Gastroesophageal sphincter (tissue), 3 donors: ENCODE results near the gene LRIG3.

Experiments used
- EP300 ChIP-seq: sonication (generic); formaldehyde crosslinking; IDR thresholded peaks from one replicate; pipeline ENCODE4 v1.6.1; 2017; ENCODE audit warnings: antibody characterized with exemption, mild to moderate bottlenecking
- POLR2A ChIP-seq, 2 donors: fragments of 450-650 bp; IDR thresholded peaks; one replicate each; pipeline ENCODE4 v1.6.1; 2017; ENCODE audit warnings: antibody characterized with exemption in 2 of 2, mild to moderate bottlenecking in 2 of 2, moderate library complexity in 1 of 2
- POLR2AphosphoS5 ChIP-seq: sonication (generic); formaldehyde crosslinking; IDR thresholded peaks from one replicate; pipeline ENCODE4 v1.6.1; 2017; ENCODE audit warnings: antibody characterized with exemption
- TF ChIP-seq, protein P1 (sequence below), 4 experiments: fragments of 200-600 bp in 2 of 4; fragments of 450-650 bp in 2 of 4; sonication (generic) in 1 of 4; IDR thresholded peaks; one replicate each; pipeline ENCODE4 v1.5.1; 2017 to 2019; ENCODE audit warnings: antibody characterized with exemption in 4 of 4, mild to moderate bottlenecking in 2 of 4, moderate library complexity in 2 of 4

DNA sequence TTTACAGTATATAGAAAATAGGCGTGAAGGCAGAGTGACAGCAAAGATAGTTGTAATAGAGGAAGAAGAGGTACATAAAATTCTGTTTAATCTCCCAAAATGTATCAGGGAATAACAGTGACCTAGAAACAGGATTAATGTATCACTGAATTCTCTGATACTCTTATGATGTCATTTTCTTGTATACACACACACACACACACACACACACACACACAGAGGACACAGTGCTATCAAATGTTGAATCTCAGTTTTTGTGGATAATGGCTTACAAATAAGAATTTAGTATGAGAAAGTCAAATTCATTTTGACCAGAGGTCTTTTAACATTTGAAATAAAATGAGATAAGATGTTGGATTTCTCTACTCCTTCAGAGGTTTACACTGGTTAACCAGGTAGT is 4.3 kb upstream of the LRIG3 start:
- TF ChIP-seq, protein P1, sequence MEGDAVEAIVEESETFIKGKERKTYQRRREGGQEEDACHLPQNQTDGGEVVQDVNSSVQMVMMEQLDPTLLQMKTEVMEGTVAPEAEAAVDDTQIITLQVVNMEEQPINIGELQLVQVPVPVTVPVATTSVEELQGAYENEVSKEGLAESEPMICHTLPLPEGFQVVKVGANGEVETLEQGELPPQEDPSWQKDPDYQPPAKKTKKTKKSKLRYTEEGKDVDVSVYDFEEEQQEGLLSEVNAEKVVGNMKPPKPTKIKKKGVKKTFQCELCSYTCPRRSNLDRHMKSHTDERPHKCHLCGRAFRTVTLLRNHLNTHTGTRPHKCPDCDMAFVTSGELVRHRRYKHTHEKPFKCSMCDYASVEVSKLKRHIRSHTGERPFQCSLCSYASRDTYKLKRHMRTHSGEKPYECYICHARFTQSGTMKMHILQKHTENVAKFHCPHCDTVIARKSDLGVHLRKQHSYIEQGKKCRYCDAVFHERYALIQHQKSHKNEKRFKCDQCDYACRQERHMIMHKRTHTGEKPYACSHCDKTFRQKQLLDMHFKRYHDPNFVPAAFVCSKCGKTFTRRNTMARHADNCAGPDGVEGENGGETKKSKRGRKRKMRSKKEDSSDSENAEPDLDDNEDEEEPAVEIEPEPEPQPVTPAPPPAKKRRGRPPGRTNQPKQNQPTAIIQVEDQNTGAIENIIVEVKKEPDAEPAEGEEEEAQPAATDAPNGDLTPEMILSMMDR (IDR thresholded peaks at IDR 0.05) = no peak
- TF ChIP-seq POLR2AphosphoS5 (no peak), EP300 (no peak), POLR2A (IDR thresholded peaks at IDR 0.05) (no peak)
